Calu3 (cell line): ENCODE measurements around the gene EDN1. TPM values are rescaled to one million over a fixed set of nuclear protein-coding genes. Genes with fewer than 3 reads are reported as not detected.
A peak's percentile ranks its signal among the peaks of the same experiment; 100 is the strongest.

ENCODE experiments used
- Bru-seq: library from RNA; stranded (reverse); fragments of 400-500 nt; gene quantifications from one replicate; lab custom pipeline; 2021; lab: Mats Ljungman, UMichigan
- BruChase-seq, 2 experiments: library from RNA; stranded (reverse); fragments of 400-500 nt; gene quantifications; one replicate each; lab custom pipeline; 2021; lab: Mats Ljungman, UMichigan
- BruUV-seq: library from RNA; stranded (reverse); fragments of 400-500 nt; replicated peaks from 2 replicates; lab custom pipeline; 2021; lab: Mats Ljungman, UMichigan
- CTCF ChIA-PET: fragments of 300-600 bp; sonication (Branson Sonifier 250); formaldehyde crosslinking; loops from one replicate; lab custom pipeline; 2022; ENCODE audit warnings: antibody characterized with exemption; lab: Charles Lee
- DNase-seq: peaks from one replicate; pipeline ENCODE4 v3.0.0; 2022
- H3K27ac Mint-ChIP-seq: one replicate; pipeline ENCODE4 v1.8.0; 2022; ENCODE audit warnings: mixed read lengths; ENCODE audit not compliant: unreplicated experiment
- H3K27me3 Mint-ChIP-seq: one replicate; pipeline ENCODE4 v1.8.0; 2022; ENCODE audit warnings: mixed read lengths; ENCODE audit not compliant: unreplicated experiment
- H3K36me3 Mint-ChIP-seq: one replicate; pipeline ENCODE4 v1.8.0; 2022; ENCODE audit warnings: mild to moderate bottlenecking, moderate library complexity, mixed read lengths; ENCODE audit not compliant: insufficient read depth, unreplicated experiment
- H3K4me1 Mint-ChIP-seq: one replicate; pipeline ENCODE4 v1.8.0; 2022; ENCODE audit warnings: mild to moderate bottlenecking, low read depth, mixed read lengths; ENCODE audit not compliant: unreplicated experiment
- H3K4me3 Mint-ChIP-seq: one replicate; pipeline ENCODE4 v1.8.0; 2022; ENCODE audit warnings: mild to moderate bottlenecking, low read depth, moderate library complexity, mixed read lengths; ENCODE audit not compliant: unreplicated experiment
- H3K9me3 Mint-ChIP-seq: one replicate; pipeline ENCODE4 v1.8.0; 2022; ENCODE audit warnings: low read depth, mixed read lengths; ENCODE audit not compliant: unreplicated experiment
- intact Hi-C: fragments of 100-400 bp; cut with micrococcal nuclease; formaldehyde crosslinking; loops from one replicate; pipeline ENCODE4 v1.10.0; 2022; ENCODE audit not compliant: unreplicated experiment
- long read RNA-seq: library from polyadenylated mRNA; stranded (forward); transcript quantifications from one replicate; pipeline ENCODE4 v2.0.0, GENCODE V29; 2022
- total RNA-seq: library from RNA; stranded (reverse); gene quantifications from 2 replicates; pipeline ENCODE4 v1.2.3, GENCODE V29; 2022
- TF ChIP-seq, protein P1 (sequence below): fragments of 200-600 bp; IDR thresholded peaks from one replicate; pipeline ENCODE4 v1.8.0; 2022; ENCODE audit warnings: antibody characterized with exemption; ENCODE audit not compliant: unreplicated experiment

Gene EDN1
- total RNA-seq (24.7 and 40.6 TPM in 2 replicates), Bru-seq, nascent RNA (percentile 98 among the genes with signal in this experiment), BruChase-seq, experiment 1, labeled RNA remaining after a 6-hour chase (percentile 80 among the genes with signal in this experiment), BruChase-seq, experiment 2, labeled RNA remaining after a 2-hour chase (percentile 86 among the genes with signal in this experiment)
- long read RNA-seq, transcript EDN1-201 (5 exons, 2,033 nt): major isoform, 13 of 21 reads
- long read RNA-seq, partial matches to known transcripts: 1 of 21 reads
- long read RNA-seq, other reads (novel, unspliced or antisense): 7 of 21 reads

- intact Hi-C loops: loop anchor here (1.0 to 5.0 kb wide), 7 partner anchors 52 to 635 kb away; partner anchors contain the start of gene HIVEP1
- TF ChIP-seq, protein P1, sequence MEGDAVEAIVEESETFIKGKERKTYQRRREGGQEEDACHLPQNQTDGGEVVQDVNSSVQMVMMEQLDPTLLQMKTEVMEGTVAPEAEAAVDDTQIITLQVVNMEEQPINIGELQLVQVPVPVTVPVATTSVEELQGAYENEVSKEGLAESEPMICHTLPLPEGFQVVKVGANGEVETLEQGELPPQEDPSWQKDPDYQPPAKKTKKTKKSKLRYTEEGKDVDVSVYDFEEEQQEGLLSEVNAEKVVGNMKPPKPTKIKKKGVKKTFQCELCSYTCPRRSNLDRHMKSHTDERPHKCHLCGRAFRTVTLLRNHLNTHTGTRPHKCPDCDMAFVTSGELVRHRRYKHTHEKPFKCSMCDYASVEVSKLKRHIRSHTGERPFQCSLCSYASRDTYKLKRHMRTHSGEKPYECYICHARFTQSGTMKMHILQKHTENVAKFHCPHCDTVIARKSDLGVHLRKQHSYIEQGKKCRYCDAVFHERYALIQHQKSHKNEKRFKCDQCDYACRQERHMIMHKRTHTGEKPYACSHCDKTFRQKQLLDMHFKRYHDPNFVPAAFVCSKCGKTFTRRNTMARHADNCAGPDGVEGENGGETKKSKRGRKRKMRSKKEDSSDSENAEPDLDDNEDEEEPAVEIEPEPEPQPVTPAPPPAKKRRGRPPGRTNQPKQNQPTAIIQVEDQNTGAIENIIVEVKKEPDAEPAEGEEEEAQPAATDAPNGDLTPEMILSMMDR: no peak
- Mint-ChIP-seq H3K9me3 (no peaks in the 10 kb centered on the region), H3K27me3 (no peaks in the 10 kb centered on the region), H3K4me3 (peak within 1 kb of the TSS; percentile 81), H3K4me1 (peaks cover 35% of the 10 kb centered on the region), H3K36me3 (peaks cover 83% of the 10 kb centered on the region), H3K27ac (peak within 1 kb of the TSS; percentile 92)
- CTCF ChIA-PET: interaction anchor here (0.9 to 2.2 kb wide), 12 partner anchors 21 to 635 kb away, joined by 3 to 8 read pairs (median 4); no protein-coding TSS in a partner anchor
- TSS peak; percentile 60 for BruUV-seq
- DNase-seq: peak; percentile 86
Measured at GRCh38 chr6:12289933-12290820, at the start of gene EDN1. Gene EDN1, plus strand, starts transcription at chr6:12290361. Its CDS starts 269 bp downstream, at chr6:12290630.

DNA sequence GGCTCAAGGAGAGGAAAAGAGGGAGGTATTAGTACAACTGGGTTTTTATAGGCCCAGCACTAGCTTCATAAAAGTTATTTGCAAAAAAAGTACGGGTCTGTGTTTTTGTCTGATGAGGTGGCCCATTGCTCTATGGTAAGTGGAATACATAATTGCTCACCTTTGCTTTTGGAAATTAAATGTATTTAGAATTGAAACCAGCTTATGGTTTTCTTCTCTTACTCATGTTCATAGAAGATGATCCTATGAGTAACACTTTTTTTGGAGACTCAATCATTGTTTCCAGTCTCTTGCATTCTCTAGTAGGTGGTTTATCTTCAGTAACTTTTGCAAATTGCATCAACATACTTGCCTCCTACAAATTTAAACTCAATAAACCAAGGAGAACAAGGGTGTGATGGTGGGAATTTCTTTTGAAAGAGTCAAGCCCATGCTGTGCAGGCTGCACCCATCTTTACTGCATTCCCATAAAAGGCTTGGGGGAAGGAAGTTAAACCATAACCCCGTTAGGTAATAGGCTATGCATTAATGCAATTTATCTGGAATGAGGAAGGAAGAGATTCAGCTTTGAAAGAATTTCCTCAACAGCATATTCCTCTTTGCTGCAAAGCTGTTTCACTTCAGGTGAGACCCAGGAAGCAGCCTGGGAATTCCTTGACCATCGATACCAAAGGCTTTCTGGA lies 48.5 kb upstream of the EDN1 start:
- peak overlapping the region; percentile 18 for H3K27ac Mint-ChIP-seq
- CTCF ChIA-PET: no interaction called here
- BruUV-seq: no TSS peak
- H3K27me3 Mint-ChIP-seq: no peaks in the 10 kb centered on the region
- no peaks in the 10 kb centered on the region for H3K36me3 Mint-ChIP-seq
- H3K4me1 Mint-ChIP-seq: peaks cover 25% of the 10 kb centered on the region
- TF ChIP-seq, protein P1: no peak
- H3K9me3 Mint-ChIP-seq: no peaks in the 10 kb centered on the region
- DNase-seq: peak; percentile 6
- intact Hi-C loops: no loop called here
- no peak overlapping the region for H3K4me3 Mint-ChIP-seq

DNA sequence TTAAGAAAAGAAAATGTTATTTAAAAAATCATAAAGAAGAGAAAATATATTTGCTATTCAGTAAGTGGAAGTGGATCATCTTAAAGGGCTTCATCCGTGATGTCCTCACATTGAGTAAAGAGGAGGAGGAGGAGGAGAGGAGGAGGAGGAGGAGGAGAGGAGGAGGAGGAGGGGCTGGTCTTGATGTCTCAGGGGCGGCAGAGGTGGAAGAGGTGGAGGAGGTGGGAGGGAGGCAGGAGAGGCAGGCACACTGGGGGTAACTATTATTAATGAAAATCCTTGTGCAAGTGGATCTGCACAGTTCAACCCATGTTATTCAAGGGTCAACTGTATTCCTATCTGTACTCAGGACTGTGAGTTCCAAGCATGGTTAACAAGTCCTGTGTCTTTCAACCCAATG lies 47.0 kb upstream of the EDN1 start:
- Mint-ChIP-seq H3K4me3 (no peak overlapping the region), H3K36me3 (no peaks in the 10 kb centered on the region), H3K9me3 (no peaks in the 10 kb centered on the region), H3K4me1 (peaks cover 29% of the 10 kb centered on the region), H3K27ac (no peak overlapping the region), H3K27me3 (no peaks in the 10 kb centered on the region)
- intact Hi-C loops: no loop called here
- TF ChIP-seq, protein P1: no peak
- no TSS peak for BruUV-seq
- CTCF ChIA-PET: no interaction called here
- no peak for DNase-seq

DNA sequence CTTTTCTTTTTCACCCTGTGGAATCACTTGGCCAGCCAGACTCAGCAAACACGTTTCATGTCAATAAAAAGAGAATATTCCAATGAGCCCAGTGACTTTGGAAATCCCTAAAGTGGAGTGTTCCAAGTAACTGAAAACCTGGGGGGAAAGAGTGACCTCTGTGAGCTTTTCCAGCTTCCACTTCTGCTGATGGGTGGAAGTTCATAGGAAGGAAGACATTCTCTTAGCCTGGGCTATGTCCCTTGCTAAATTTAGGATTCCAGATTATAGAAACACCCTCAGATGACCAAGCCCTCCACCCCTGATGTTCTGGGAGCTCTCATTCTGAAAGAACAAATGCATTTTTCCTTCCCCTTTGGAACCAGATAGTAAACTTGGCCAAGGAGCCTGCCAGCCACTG lies 44.8 kb upstream of the EDN1 start:
- Mint-ChIP-seq H3K36me3 (no peaks in the 10 kb centered on the region), H3K9me3 (no peaks in the 10 kb centered on the region), H3K4me3 (no peak overlapping the region), H3K4me1 (peaks cover 29% of the 10 kb centered on the region), H3K27ac (no peak overlapping the region), H3K27me3 (no peaks in the 10 kb centered on the region)
- no peak for DNase-seq
- TF ChIP-seq, protein P1: no peak
- intact Hi-C loops: no loop called here
- BruUV-seq: no TSS peak
- CTCF ChIA-PET: no interaction called here
